ENCODE measurements around the gene RAB44. TPM values are rescaled to one million over a fixed set of nuclear protein-coding genes. Genes with fewer than 3 reads are reported as not detected.

RAB44 gene
- polyA plus RNA-seq, 1 of the 3 experiments (the other 2 are of a cell fraction) = 0.12 TPM

DNA sequence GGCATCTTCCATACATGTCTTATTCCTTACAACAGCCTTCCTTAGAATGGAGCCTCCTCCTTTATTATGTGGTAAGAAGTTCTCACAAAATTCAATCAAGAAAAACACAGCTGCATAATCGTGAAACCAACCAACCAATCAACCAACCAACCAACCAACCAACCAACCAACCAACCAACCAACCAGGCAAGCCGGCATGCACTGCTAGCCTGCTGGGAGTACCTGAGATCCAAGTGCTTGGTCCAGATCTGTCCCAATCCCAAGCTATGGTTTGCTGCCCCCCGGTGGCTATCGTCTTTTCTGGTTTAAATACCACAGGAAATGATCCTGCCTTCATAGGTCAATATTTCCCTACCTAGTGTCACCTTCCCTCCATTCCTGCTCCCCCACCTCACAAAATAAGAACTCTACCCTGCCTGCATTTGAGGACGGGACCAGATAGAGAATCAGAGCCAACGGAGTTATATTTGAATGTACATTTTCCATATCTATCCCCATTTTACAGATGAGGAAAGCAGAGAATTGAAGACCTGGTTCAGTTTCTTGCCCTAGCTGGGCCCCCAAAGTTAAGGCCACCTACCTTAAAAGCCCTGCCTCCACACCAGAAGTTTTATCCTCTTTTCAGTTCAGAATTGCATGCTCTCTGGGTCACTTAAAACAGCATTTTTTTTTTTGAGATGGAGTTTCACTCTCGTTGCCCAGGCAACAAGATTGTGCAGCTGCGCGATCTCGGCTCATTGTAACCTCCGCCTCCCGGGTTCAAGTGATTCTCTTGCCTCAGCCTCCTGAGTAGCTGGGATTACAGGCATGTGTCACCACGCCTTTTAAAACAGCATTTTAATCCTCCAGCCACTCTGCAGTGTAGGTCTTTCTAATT lies 27.1 kb downstream of the RAB44 start:
- no peak overlapping the region for H2AFZ ChIP-seq (ENCODE audit: low read depth)
- ChIA-PET POLR2A (no interaction called here), CTCF (interaction anchor here (0.6 to 3.0 kb wide), 23 partner anchors 9 to 207 kb away, joined by 3 to 14 read pairs (median 5); partner anchors contain the start of gene RAB44)
- H3K79me2 ChIP-seq (ENCODE audit: insufficient read depth) = no peaks in the 10 kb centered on the region
- no peaks in the 10 kb centered on the region for H3F3A ChIP-seq (replicated peaks; ENCODE audit: insufficient read depth)
- H3K4me1 ChIP-seq (ENCODE audit: control insufficient read depth in 1 of 2, insufficient read depth in 2 of 2, low read depth in 1 of 2, low read length in 1 of 2) = no peaks in the 10 kb centered on the region; a peak in 1 of 4 replicates
- no peaks in the 10 kb centered on the region for H3K27me3 ChIP-seq (ENCODE audit: insufficient read depth)
- no peak overlapping the region for H3K4me3 ChIP-seq (ENCODE audit: low read depth in 2 of 2, low read length in 1 of 2)
- no peaks in the 10 kb centered on the region for H3K36me3 ChIP-seq (replicated peaks in 1 of 2; ENCODE audit: control insufficient read depth in 1 of 2, insufficient read depth in 2 of 2, low read length in 1 of 2)
- H3K9me2 ChIP-seq = no peaks in the 10 kb centered on the region
- H3K9me3 ChIP-seq = no peaks in the 10 kb centered on the region
- TF ChIP-seq TCF12 (IDR thresholded peaks at IDR 0.05) = no peak
- no peak for TF ChIP-seq MXI1 (IDR thresholded peaks at IDR 0.05; ENCODE audit: low read depth, low read length)
- TF ChIP-seq GABPA (IDR thresholded peaks at IDR 0.05; ENCODE audit: low read depth) = no peak
- TF ChIP-seq, protein P1, sequence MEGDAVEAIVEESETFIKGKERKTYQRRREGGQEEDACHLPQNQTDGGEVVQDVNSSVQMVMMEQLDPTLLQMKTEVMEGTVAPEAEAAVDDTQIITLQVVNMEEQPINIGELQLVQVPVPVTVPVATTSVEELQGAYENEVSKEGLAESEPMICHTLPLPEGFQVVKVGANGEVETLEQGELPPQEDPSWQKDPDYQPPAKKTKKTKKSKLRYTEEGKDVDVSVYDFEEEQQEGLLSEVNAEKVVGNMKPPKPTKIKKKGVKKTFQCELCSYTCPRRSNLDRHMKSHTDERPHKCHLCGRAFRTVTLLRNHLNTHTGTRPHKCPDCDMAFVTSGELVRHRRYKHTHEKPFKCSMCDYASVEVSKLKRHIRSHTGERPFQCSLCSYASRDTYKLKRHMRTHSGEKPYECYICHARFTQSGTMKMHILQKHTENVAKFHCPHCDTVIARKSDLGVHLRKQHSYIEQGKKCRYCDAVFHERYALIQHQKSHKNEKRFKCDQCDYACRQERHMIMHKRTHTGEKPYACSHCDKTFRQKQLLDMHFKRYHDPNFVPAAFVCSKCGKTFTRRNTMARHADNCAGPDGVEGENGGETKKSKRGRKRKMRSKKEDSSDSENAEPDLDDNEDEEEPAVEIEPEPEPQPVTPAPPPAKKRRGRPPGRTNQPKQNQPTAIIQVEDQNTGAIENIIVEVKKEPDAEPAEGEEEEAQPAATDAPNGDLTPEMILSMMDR (IDR thresholded peaks at IDR 0.05) = peak; percentile 71
- TF ChIP-seq RAD21 (IDR thresholded peaks at IDR 0.05; ENCODE audit: low read length) = peak; percentile 85
- no peak for TF ChIP-seq NRF1 (IDR thresholded peaks at IDR 0.05; ENCODE audit: low read depth, low read length)
- peak; percentile 83 for TF ChIP-seq SMC3 (IDR thresholded peaks at IDR 0.05; ENCODE audit: low read depth, low read length)
- no peak overlapping the region for H3K27ac ChIP-seq (ENCODE audit: low read depth in 2 of 2, low read length in 1 of 2)
- 53% methylated on average over 13 of the region's 13 CpGs for WGBS (ENCODE audit: low lambda C conversion rate)
- DNase-seq = peak; percentile 85
- H4K20me1 ChIP-seq (ENCODE audit: insufficient read depth) = no peaks in the 10 kb centered on the region
- no peak overlapping the region for H3K4me2 ChIP-seq
- no peak overlapping the region for H3K9ac ChIP-seq

DNA sequence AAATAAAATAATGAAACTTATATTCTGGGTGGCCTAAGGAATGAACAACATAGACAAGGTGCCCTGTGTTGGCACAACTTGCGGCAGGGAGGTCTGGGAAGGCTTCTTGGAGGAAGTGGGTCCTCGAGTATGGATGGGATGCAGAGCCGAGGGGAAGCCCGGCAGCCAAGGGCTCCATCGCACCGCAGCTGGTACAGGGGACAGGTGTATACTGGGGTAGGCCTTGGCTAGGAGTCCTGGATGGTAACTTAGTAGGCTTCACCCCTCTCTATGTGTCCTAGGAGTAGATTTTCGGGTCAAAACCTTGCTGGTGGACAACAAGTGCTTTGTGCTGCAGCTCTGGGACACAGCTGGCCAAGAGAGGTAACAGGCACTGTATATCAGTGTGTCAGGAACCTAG lies 28.0 kb downstream of the RAB44 start:
- H3K9me3 ChIP-seq = no peaks in the 10 kb centered on the region
- H3K4me1 ChIP-seq (ENCODE audit: control insufficient read depth in 1 of 2, insufficient read depth in 2 of 2, low read depth in 1 of 2, low read length in 1 of 2) = no peaks in the 10 kb centered on the region; a peak in 1 of 4 replicates
- DNase-seq = no peak
- H3K79me2 ChIP-seq (ENCODE audit: insufficient read depth) = no peaks in the 10 kb centered on the region
- no peak overlapping the region for H3K27ac ChIP-seq (ENCODE audit: low read depth in 2 of 2, low read length in 1 of 2)
- WGBS (ENCODE audit: low lambda C conversion rate) = 69% methylated on average over 4 of the region's 7 CpGs
- H3F3A ChIP-seq (replicated peaks; ENCODE audit: insufficient read depth) = no peaks in the 10 kb centered on the region
- H4K20me1 ChIP-seq (ENCODE audit: insufficient read depth) = no peaks in the 10 kb centered on the region
- no peak overlapping the region for H2AFZ ChIP-seq (ENCODE audit: low read depth)
- no peak overlapping the region for H3K4me3 ChIP-seq (ENCODE audit: low read depth in 2 of 2, low read length in 1 of 2)
- CTCF ChIA-PET = interaction anchor here (1.1 to 2.1 kb wide), 4 partner anchors 8 to 111 kb away, joined by 3 to 14 read pairs (median 10); no protein-coding TSS in a partner anchor
- H3K9me2 ChIP-seq = no peaks in the 10 kb centered on the region
- no peaks in the 10 kb centered on the region for H3K36me3 ChIP-seq (replicated peaks in 1 of 2; ENCODE audit: control insufficient read depth in 1 of 2, insufficient read depth in 2 of 2, low read length in 1 of 2)
- H3K27me3 ChIP-seq (ENCODE audit: insufficient read depth) = no peaks in the 10 kb centered on the region
- POLR2A ChIA-PET = no interaction called here
- no peak overlapping the region for H3K4me2 ChIP-seq
- H3K9ac ChIP-seq = no peak overlapping the region
- TF ChIP-seq, protein P2, sequence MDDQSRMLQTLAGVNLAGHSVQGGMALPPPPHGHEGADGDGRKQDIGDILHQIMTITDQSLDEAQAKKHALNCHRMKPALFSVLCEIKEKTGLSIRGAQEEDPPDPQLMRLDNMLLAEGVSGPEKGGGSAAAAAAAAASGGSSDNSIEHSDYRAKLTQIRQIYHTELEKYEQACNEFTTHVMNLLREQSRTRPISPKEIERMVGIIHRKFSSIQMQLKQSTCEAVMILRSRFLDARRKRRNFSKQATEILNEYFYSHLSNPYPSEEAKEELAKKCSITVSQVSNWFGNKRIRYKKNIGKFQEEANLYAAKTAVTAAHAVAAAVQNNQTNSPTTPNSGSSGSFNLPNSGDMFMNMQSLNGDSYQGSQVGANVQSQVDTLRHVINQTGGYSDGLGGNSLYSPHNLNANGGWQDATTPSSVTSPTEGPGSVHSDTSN (IDR thresholded peaks at IDR 0.05) = no peak
- TF ChIP-seq FOSL2 (IDR thresholded peaks at IDR 0.05; ENCODE audit: borderline replicate concordance, low read depth) (no peak), NFIC (IDR thresholded peaks at IDR 0.05; ENCODE audit: borderline replicate concordance) (no peak), TEAD4 (IDR thresholded peaks at IDR 0.05; ENCODE audit: borderline replicate concordance, insufficient read depth) (no peak), GATA2 (CRISPR knock-in tag; IDR thresholded peaks at IDR 0.05) (no peak), RFX5 (IDR thresholded peaks at IDR 0.05; ENCODE audit: low read length) (no peak), EZH2phosphoT487 (IDR thresholded peaks at IDR 0.05; ENCODE audit: borderline replicate concordance, low read depth) (no peak), FOXM1 (IDR thresholded peaks at IDR 0.05; ENCODE audit: low read depth) (no peak), MXI1 (IDR thresholded peaks at IDR 0.05; ENCODE audit: low read depth, low read length) (no peak), EP300 (IDR thresholded peaks at IDR 0.05; ENCODE audit: borderline replicate concordance in 1 of 2, low read depth in 1 of 2, low read length in 1 of 2) (no peak), CHD2 (IDR thresholded peaks at IDR 0.05; ENCODE audit: low read length, partially characterized antibody) (no peak)
- TF ChIP-seq, protein P3, sequence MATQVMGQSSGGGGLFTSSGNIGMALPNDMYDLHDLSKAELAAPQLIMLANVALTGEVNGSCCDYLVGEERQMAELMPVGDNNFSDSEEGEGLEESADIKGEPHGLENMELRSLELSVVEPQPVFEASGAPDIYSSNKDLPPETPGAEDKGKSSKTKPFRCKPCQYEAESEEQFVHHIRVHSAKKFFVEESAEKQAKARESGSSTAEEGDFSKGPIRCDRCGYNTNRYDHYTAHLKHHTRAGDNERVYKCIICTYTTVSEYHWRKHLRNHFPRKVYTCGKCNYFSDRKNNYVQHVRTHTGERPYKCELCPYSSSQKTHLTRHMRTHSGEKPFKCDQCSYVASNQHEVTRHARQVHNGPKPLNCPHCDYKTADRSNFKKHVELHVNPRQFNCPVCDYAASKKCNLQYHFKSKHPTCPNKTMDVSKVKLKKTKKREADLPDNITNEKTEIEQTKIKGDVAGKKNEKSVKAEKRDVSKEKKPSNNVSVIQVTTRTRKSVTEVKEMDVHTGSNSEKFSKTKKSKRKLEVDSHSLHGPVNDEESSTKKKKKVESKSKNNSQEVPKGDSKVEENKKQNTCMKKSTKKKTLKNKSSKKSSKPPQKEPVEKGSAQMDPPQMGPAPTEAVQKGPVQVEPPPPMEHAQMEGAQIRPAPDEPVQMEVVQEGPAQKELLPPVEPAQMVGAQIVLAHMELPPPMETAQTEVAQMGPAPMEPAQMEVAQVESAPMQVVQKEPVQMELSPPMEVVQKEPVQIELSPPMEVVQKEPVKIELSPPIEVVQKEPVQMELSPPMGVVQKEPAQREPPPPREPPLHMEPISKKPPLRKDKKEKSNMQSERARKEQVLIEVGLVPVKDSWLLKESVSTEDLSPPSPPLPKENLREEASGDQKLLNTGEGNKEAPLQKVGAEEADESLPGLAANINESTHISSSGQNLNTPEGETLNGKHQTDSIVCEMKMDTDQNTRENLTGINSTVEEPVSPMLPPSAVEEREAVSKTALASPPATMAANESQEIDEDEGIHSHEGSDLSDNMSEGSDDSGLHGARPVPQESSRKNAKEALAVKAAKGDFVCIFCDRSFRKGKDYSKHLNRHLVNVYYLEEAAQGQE (IDR thresholded peaks at IDR 0.05; ENCODE audit: low read depth, low read length) = no peak
- TF ChIP-seq, protein P1 (IDR thresholded peaks at IDR 0.05) = no peak

Measured in SK-N-SH (cell line).